Chondrocyte (in vitro differentiated cells): ENCODE data around the gene EHMT1. TPM values are rescaled to one million over a fixed set of nuclear protein-coding genes. Genes with fewer than 3 reads are reported as not detected.
A peak's percentile ranks its signal among the peaks of the same experiment; 100 is the strongest.

Experiments
- DNase-seq: peaks from one replicate; pipeline ENCODE4 v3.0.0; 2021; ENCODE audit warnings: mixed read lengths, low spot score
- H3K27ac Mint-ChIP-seq: one replicate; pipeline ENCODE4 v1.8.0; 2021; ENCODE audit warnings: mild to moderate bottlenecking, moderate library complexity, mixed read lengths; ENCODE audit not compliant: unreplicated experiment
- H3K27me3 Mint-ChIP-seq: 2 replicates; pipeline ENCODE4 v1.8.0; 2021; ENCODE audit warnings: low read depth, mixed read lengths
- H3K36me3 Mint-ChIP-seq: 2 replicates; pipeline ENCODE4 v1.8.0; 2021; ENCODE audit warnings: low read depth, mixed read lengths
- H3K4me1 Mint-ChIP-seq: 2 replicates; pipeline ENCODE4 v1.8.0; 2021; ENCODE audit warnings: low read depth, mild to moderate bottlenecking, mixed read lengths
- H3K4me3 Mint-ChIP-seq: one replicate; pipeline ENCODE4 v1.8.0; 2021; ENCODE audit warnings: mild to moderate bottlenecking, moderate library complexity, mixed read lengths; ENCODE audit not compliant: unreplicated experiment
- H3K9me3 Mint-ChIP-seq: 2 replicates; pipeline ENCODE4 v1.8.0; 2021; ENCODE audit warnings: low read depth, mixed read lengths
- CTCF ChIP-seq: fragments of 200-600 bp; sonication (generic); IDR thresholded peaks from 2 replicates; pipeline ENCODE4 v1.5.0; 2021; ENCODE audit warnings: antibody characterized with exemption, mild to moderate bottlenecking, moderate library complexity
- total RNA-seq: library from RNA; stranded (reverse); gene quantifications from 3 replicates; pipeline ENCODE4 v1.2.1, GENCODE V29; 2021

EHMT1 gene
- total RNA-seq, 1 donor from 2014 or later = 61.0 TPM

- Mint-ChIP-seq H3K9me3 (peaks cover 10% of the 10 kb centered on the region), H3K36me3 (no peaks in the 10 kb centered on the region), H3K27ac (no peak overlapping the region), H3K27me3 (peaks cover 25% of the 10 kb centered on the region), H3K4me1 (peaks cover 2% of the 10 kb centered on the region), H3K4me3 (no peak overlapping the region)
- DNase-seq = no peak
- TF ChIP-seq CTCF = no peak
Observed at GRCh38 chr9:137872296-137872695, 253.5 kb downstream of the EHMT1 start.

- Mint-ChIP-seq H3K4me3 (no peak overlapping the region), H3K27ac (no peak overlapping the region), H3K4me1 (peaks cover 2% of the 10 kb centered on the region), H3K27me3 (peaks cover 25% of the 10 kb centered on the region), H3K36me3 (no peaks in the 10 kb centered on the region), H3K9me3 (peaks cover 10% of the 10 kb centered on the region)
- TF ChIP-seq CTCF = no peak
- DNase-seq = no peak
Observed at GRCh38 chr9:137873408-137873807, 254.6 kb downstream of the EHMT1 start.

GRCh38 chr9:137873858-137874362 lies 255.1 kb downstream of the EHMT1 start:
- Mint-ChIP-seq H3K4me1 (peaks cover 2% of the 10 kb centered on the region), H3K36me3 (no peaks in the 10 kb centered on the region), H3K27ac (peak overlapping the region; percentile 3), H3K4me3 (no peak overlapping the region), H3K27me3 (peaks cover 25% of the 10 kb centered on the region), H3K9me3 (peaks cover 7% of the 10 kb centered on the region)
- TF ChIP-seq CTCF = no peak
- no peak for DNase-seq

- H3K9me3 Mint-ChIP-seq = peaks cover 3% of the 10 kb centered on the region
- H3K27me3 Mint-ChIP-seq = peaks cover 25% of the 10 kb centered on the region
- TF ChIP-seq CTCF = no peak
- no peak overlapping the region for H3K4me3 Mint-ChIP-seq
- no peaks in the 10 kb centered on the region for H3K36me3 Mint-ChIP-seq
- peaks cover 2% of the 10 kb centered on the region for H3K4me1 Mint-ChIP-seq
- no peak for DNase-seq
- H3K27ac Mint-ChIP-seq = no peak overlapping the region
Observed at GRCh38 chr9:137875354-137875753, 256.5 kb downstream of the EHMT1 start.

- Mint-ChIP-seq H3K27me3 (peaks cover 25% of the 10 kb centered on the region), H3K36me3 (no peaks in the 10 kb centered on the region), H3K27ac (no peak overlapping the region), H3K4me1 (peaks cover 2% of the 10 kb centered on the region), H3K9me3 (peaks cover 3% of the 10 kb centered on the region), H3K4me3 (no peak overlapping the region)
- no peak for TF ChIP-seq CTCF
- DNase-seq = no peak
Observed at GRCh38 chr9:137875846-137876245, 257.0 kb downstream of the EHMT1 start.
